Neural cell (in vitro differentiated cells): ENCODE measurements around the gene YWHAG. TPM values are rescaled to one million over a fixed set of nuclear protein-coding genes. Genes with fewer than 3 reads are reported as not detected.

Experiments
- H2AFZ ChIP-seq: fragments of 200-600, 300-800 bp; sonication (generic), shearing (Covaris generic); 2 replicates; pipeline ENCODE4 v1.6.0; 2014; ENCODE audit warnings: low read depth, mild to moderate bottlenecking, antibody characterized with exemption, low read length, moderate library complexity
- H3F3A ChIP-seq: fragments of 200-600 bp; shearing (Covaris generic); 2 replicates; pipeline ENCODE4 v1.6.1; 2016; ENCODE audit warnings: mild to moderate bottlenecking, moderate library complexity, mixed read lengths, antibody characterized with exemption, low read length; ENCODE audit not compliant: insufficient read depth, poor library complexity, severe bottlenecking
- H3K27ac ChIP-seq: fragments of 200-600, 300-800 bp; sonication (generic), shearing (Covaris generic); 2 replicates; pipeline ENCODE4 v1.5.1; 2014; ENCODE audit warnings: mild to moderate bottlenecking, low read length, moderate library complexity
- H3K27me3 ChIP-seq: fragments of 300-800, 200-600 bp; sonication (generic), shearing (Covaris generic); 2 replicates; pipeline ENCODE4 v1.6.0; 2014; ENCODE audit warnings: mild to moderate bottlenecking, low read depth, low read length, moderate library complexity; ENCODE audit not compliant: insufficient read depth
- H3K36me3 ChIP-seq: fragments of 300-800, 200-600 bp; sonication (generic), shearing (Covaris generic); 2 replicates; pipeline ENCODE4 v1.5.1; 2014; ENCODE audit warnings: mild to moderate bottlenecking, antibody characterized with exemption, low read length, moderate library complexity; ENCODE audit not compliant: insufficient read depth
- H3K4me2 ChIP-seq: fragments of 300-800, 200-600 bp; sonication (generic), shearing (Covaris generic); 2 replicates; pipeline ENCODE4 v1.6.0; 2014; ENCODE audit warnings: mild to moderate bottlenecking, low read length
- H3K4me3 ChIP-seq: fragments of 300-800, 200-600 bp; sonication (generic), shearing (Covaris generic); 2 replicates; pipeline ENCODE4 v1.5.1; 2014; ENCODE audit warnings: mild to moderate bottlenecking, low read length, moderate library complexity
- H3K79me2 ChIP-seq: fragments of 200-600 bp; shearing (Covaris generic); replicated peaks from 2 replicates; pipeline ENCODE4 v1.6.0; 2014; ENCODE audit warnings: mild to moderate bottlenecking, low read length, moderate library complexity; ENCODE audit not compliant: insufficient read depth
- H3K9ac ChIP-seq: fragments of 300-800, 200-600 bp; sonication (generic), shearing (Covaris generic); 2 replicates; pipeline ENCODE4 v1.6.1; 2016; ENCODE audit warnings: mild to moderate bottlenecking, low read length, mixed read lengths
- H3K9me2 ChIP-seq: fragments of 200-600 bp; shearing (Covaris generic); 2 replicates; pipeline ENCODE4 v1.6.1; 2016; ENCODE audit warnings: mild to moderate bottlenecking, low read length, mixed read lengths; ENCODE audit not compliant: insufficient read depth
- H3K9me3 ChIP-seq: fragments of 200-600, 300-800 bp; sonication (generic), shearing (Covaris generic); 2 replicates; pipeline ENCODE4 v1.6.1; 2016; ENCODE audit warnings: mild to moderate bottlenecking, mixed run types, low read length, moderate library complexity, mixed read lengths
- H4K20me1 ChIP-seq: fragments of 200-600 bp; shearing (Covaris generic); 2 replicates; pipeline ENCODE4 v1.6.1; 2016; ENCODE audit warnings: mild to moderate bottlenecking, mixed run types; ENCODE audit not compliant: insufficient read depth
- EP300 ChIP-seq: fragments of 450-650 bp; conservative IDR thresholded peaks from 2 replicates; pipeline ENCODE4 v1.6.1; 2014; ENCODE audit warnings: antibody characterized with exemption, mild to moderate bottlenecking, moderate library complexity; ENCODE audit not compliant: poor library complexity, severe bottlenecking
- EZH2 ChIP-seq: fragments of 200-600, 300-800 bp; shearing (Covaris generic), sonication (generic); IDR thresholded peaks from 2 replicates; pipeline ENCODE4 v1.6.1; 2014; ENCODE audit warnings: antibody characterized with exemption, low read length, borderline replicate concordance, mild to moderate bottlenecking; ENCODE audit not compliant: insufficient read depth, poor library complexity, severe bottlenecking
- MXI1 ChIP-seq: fragments of 450-650 bp; conservative IDR thresholded peaks from 2 replicates; pipeline ENCODE4 v1.6.1; 2014; ENCODE audit warnings: antibody characterized with exemption, mild to moderate bottlenecking; ENCODE audit not compliant: poor library complexity, severe bottlenecking
- POLR2AphosphoS5 ChIP-seq: IDR thresholded peaks from 2 replicates; pipeline ENCODE4 v1.6.1; 2012
- RAD21 ChIP-seq: fragments of 450-650 bp; conservative IDR thresholded peaks from 2 replicates; pipeline ENCODE4 v1.6.1; 2014; ENCODE audit warnings: antibody characterized with exemption, mild to moderate bottlenecking, moderate library complexity
- SMC3 ChIP-seq: fragments of 450-650 bp; conservative IDR thresholded peaks from 2 replicates; pipeline ENCODE4 v1.6.1; 2014; ENCODE audit warnings: antibody characterized with exemption, mild to moderate bottlenecking, moderate library complexity; ENCODE audit not compliant: poor library complexity
- TAF1 ChIP-seq: IDR thresholded peaks from 2 replicates; pipeline ENCODE4 v1.6.1; 2012; ENCODE audit warnings: low read depth
- polyA plus RNA-seq: library from polyadenylated mRNA; depleted of rRNA; stranded (reverse); fragments of >200 nt; gene quantifications from 2 replicates; pipeline ENCODE4 v1.2.3, GENCODE V29; 2014
- TF ChIP-seq, protein P1 (sequence below): fragments of 450-650 bp; IDR thresholded peaks from 2 replicates; pipeline ENCODE4 v1.5.1; 2014; ENCODE audit warnings: antibody characterized with exemption, mild to moderate bottlenecking, moderate library complexity; ENCODE audit not compliant: poor library complexity, severe bottlenecking
- TF ChIP-seq, protein P2 (sequence below): IDR thresholded peaks from 2 replicates; pipeline ENCODE4 v1.6.1; 2012; ENCODE audit warnings: borderline replicate concordance

The YWHAG gene
- polyA plus RNA-seq, 1 donor from 2014 or later = 284 TPM

DNA sequence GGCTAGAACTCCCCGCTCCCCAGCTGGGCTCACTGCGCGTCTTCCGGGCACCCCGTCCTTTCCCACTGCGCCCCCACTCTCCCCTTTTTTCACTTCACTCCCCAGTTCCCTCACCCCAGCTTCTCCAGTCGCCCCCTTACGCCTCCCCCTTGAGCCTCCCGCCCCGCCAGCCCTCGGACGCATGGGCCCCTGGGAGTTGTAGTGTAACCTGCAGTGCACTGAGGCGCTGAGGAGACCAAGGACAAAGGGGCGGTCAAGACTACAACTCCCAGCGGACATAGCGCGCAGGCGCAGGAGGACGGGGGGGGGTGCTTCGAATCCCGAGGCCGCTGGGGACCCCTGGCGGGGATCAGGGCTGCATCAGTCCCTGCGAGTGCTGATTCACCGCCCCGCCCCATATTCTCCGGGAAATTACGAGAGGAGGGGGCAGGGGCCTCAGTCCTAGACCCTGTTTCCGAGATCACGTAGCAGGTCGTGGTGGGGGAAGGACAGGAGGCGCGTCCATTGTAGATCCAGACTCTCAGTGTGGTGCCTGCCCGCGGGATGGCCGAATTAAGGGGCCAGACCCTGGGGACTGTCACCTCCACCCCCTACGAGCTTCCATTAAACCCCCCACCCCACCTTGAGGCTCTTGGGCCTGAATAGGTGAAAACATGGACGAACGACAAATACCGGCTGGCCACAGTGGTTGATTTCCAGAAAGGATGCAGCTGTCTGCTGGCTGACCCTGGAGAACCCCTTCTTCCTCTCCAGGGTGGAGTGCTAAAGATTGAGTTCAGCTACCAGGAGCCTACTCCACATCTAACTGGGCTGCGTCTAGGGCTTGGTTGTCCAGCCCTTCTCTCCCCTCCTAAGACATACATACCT, 553 bp upstream of the YWHAG start:
- Histone ChIP-seq H3K9me2 (no peaks in the 10 kb centered on the region), H3K4me2 (peak overlapping the region; percentile 49), H3K4me3 (peak overlapping the region; percentile 99), H3K9ac (peak overlapping the region; percentile 100), H3K27ac (peak overlapping the region; percentile 99), H3K27me3 (no peaks in the 10 kb centered on the region), H3K79me2 (peaks cover 40% of the 10 kb centered on the region), H3F3A (peaks cover 10% of the 10 kb centered on the region), H2AFZ (peak overlapping the region; percentile 96), H4K20me1 (peaks cover 17% of the 10 kb centered on the region), H3K36me3 (peaks cover 8% of the 10 kb centered on the region), H3K9me3 (no peaks in the 10 kb centered on the region)
- TF ChIP-seq SMC3 (peak; percentile 80), RAD21 (peak; percentile 73), TAF1 (no peak), POLR2AphosphoS5 (peak; percentile 41), EZH2 (no peak), EP300 (no peak), MXI1 (no peak)
- TF ChIP-seq, protein P1, sequence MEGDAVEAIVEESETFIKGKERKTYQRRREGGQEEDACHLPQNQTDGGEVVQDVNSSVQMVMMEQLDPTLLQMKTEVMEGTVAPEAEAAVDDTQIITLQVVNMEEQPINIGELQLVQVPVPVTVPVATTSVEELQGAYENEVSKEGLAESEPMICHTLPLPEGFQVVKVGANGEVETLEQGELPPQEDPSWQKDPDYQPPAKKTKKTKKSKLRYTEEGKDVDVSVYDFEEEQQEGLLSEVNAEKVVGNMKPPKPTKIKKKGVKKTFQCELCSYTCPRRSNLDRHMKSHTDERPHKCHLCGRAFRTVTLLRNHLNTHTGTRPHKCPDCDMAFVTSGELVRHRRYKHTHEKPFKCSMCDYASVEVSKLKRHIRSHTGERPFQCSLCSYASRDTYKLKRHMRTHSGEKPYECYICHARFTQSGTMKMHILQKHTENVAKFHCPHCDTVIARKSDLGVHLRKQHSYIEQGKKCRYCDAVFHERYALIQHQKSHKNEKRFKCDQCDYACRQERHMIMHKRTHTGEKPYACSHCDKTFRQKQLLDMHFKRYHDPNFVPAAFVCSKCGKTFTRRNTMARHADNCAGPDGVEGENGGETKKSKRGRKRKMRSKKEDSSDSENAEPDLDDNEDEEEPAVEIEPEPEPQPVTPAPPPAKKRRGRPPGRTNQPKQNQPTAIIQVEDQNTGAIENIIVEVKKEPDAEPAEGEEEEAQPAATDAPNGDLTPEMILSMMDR = peak; percentile 93
- TF ChIP-seq, protein P2, sequence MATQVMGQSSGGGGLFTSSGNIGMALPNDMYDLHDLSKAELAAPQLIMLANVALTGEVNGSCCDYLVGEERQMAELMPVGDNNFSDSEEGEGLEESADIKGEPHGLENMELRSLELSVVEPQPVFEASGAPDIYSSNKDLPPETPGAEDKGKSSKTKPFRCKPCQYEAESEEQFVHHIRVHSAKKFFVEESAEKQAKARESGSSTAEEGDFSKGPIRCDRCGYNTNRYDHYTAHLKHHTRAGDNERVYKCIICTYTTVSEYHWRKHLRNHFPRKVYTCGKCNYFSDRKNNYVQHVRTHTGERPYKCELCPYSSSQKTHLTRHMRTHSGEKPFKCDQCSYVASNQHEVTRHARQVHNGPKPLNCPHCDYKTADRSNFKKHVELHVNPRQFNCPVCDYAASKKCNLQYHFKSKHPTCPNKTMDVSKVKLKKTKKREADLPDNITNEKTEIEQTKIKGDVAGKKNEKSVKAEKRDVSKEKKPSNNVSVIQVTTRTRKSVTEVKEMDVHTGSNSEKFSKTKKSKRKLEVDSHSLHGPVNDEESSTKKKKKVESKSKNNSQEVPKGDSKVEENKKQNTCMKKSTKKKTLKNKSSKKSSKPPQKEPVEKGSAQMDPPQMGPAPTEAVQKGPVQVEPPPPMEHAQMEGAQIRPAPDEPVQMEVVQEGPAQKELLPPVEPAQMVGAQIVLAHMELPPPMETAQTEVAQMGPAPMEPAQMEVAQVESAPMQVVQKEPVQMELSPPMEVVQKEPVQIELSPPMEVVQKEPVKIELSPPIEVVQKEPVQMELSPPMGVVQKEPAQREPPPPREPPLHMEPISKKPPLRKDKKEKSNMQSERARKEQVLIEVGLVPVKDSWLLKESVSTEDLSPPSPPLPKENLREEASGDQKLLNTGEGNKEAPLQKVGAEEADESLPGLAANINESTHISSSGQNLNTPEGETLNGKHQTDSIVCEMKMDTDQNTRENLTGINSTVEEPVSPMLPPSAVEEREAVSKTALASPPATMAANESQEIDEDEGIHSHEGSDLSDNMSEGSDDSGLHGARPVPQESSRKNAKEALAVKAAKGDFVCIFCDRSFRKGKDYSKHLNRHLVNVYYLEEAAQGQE = no peak

DNA sequence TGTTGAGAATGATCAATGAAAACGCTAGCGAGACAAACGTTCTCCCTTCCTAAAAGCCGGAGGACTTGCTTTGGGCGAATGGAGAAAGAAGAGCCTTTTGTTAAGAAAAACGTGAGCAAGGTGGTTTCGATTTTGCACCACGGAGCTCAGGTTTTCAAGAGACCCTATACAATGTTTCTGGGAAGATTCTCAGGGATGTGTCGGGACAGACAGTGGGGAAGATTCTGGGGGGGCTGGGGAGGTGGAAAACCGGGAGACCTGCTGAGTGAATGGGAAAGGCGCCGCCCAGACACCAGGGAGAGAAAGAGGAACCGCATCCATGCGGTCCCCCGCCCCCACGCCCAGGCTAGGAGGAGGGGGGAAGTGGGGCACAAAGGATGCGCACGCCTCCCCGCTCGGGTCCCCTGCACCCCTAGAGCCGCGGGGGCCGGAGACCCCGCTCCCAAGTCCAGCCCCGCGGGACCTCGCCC, 745 bp downstream of the YWHAG start:
- TF ChIP-seq POLR2AphosphoS5 (peak; percentile 57), EP300 (no peak)
- TF ChIP-seq, protein P1 = peak; percentile 7
- TF ChIP-seq, protein P2 = peak; percentile 96
- no peaks in the 10 kb centered on the region for H3K9me2 ChIP-seq
- H2AFZ ChIP-seq = peak overlapping the region; percentile 22

More for the DNA sequence above, 745 bp downstream of the YWHAG start:
- no peaks in the 10 kb centered on the region for H3K9me3 ChIP-seq
- peak overlapping the region; percentile 99 for H3K27ac ChIP-seq
- H3K36me3 ChIP-seq = peaks cover 14% of the 10 kb centered on the region
- peak overlapping the region; percentile 99 for H3K4me3 ChIP-seq
- peaks cover 53% of the 10 kb centered on the region for H3K79me2 ChIP-seq
- peaks cover 17% of the 10 kb centered on the region for H4K20me1 ChIP-seq
- no peaks in the 10 kb centered on the region for H3K27me3 ChIP-seq
- H3K9ac ChIP-seq = peak overlapping the region; percentile 100
- H3F3A ChIP-seq = peaks cover 10% of the 10 kb centered on the region
- H3K4me2 ChIP-seq = no peak overlapping the region
